Testis (tissue), 3 donors: ENCODE measurements around the gene CD3E. TPM values are rescaled to one million over a fixed set of nuclear protein-coding genes. Genes with fewer than 3 reads are reported as not detected.
A peak's percentile ranks its signal among the peaks of the same experiment; 100 is the strongest.

Source experiments
- DNase-seq: peaks from one replicate; pipeline ENCODE4 v3.0.0-alpha.2; 2019
- H3K27ac ChIP-seq, 2 donors: fragments of 200-600 bp; sonication (generic); one replicate each; pipeline ENCODE4 v1.5.1; 2019
- H3K27me3 ChIP-seq: fragments of 200-600 bp; sonication (generic); one replicate; pipeline ENCODE4 v1.5.1; 2019
- H3K36me3 ChIP-seq: fragments of 200-600 bp; sonication (generic); one replicate; pipeline ENCODE4 v1.5.1; 2017; ENCODE audit warnings: low read depth; ENCODE audit errors: missing control alignments
- H3K4me1 ChIP-seq: fragments of 200-600 bp; sonication (generic); one replicate; pipeline ENCODE4 v1.5.1; 2019
- H3K4me3 ChIP-seq, 2 donors: fragments of 200-600 bp; sonication (generic); one replicate each; pipeline ENCODE4 v1.5.1; 2017 to 2019
- H3K9me3 ChIP-seq: fragments of 200-600 bp; sonication (generic); one replicate; pipeline ENCODE4 v1.5.1; 2017
- CTCF ChIP-seq, 3 experiments: fragments of 450-650 bp in 2 of 3; fragments of 200-600 bp in 1 of 3; sonication (generic) in 1 of 3; IDR thresholded peaks; one replicate each; pipeline ENCODE4 v1.5.1; 2016 to 2019; ENCODE audit warnings: antibody characterized with exemption in 3 of 3, mild to moderate bottlenecking in 2 of 3, moderate library complexity in 1 of 3
- POLR2A ChIP-seq: fragments of 450-650 bp; IDR thresholded peaks from one replicate; pipeline ENCODE4 v1.6.1; 2017; ENCODE audit warnings: antibody characterized with exemption, mild to moderate bottlenecking, moderate library complexity
- WGBS, 2 donors: methylation state at CpG; one replicate each; pipeline ENCODE4 v1.1.5; 2018; 5-methylcytosine and 5-hydroxymethylcytosine counted together
- intact Hi-C: fragments of 100-400 bp; cut with DNase I; formaldehyde crosslinking; loops from one replicate; pipeline ENCODE4 v1.15.1; 2023; ENCODE audit warnings: low total_unique reads
- polyA plus RNA-seq: library from polyadenylated mRNA; stranded (reverse); fragments of 350-450 nt; fragmentation: Illumina TruSeq; extraction: RNeasy Lipid Tissue Mini Kit (QIAGEN cat#74804); gene quantifications from one replicate; pipeline ENCODE4 v1.2.3, GENCODE V29; 2014; ENCODE audit warnings: low read depth, low replicate concordance; ENCODE audit not compliant: insufficient read depth
- small RNA-seq, 2 donors: library from RNA; depleted of rRNA; stranded (forward); fragments of <200 nt; gene quantifications; one replicate each; pipeline ENCODE3, GENCODE V24; 2016
- total RNA-seq, 2 donors: library from RNA; depleted of rRNA; stranded (reverse); fragments of >200 nt; gene quantifications; one replicate each; pipeline ENCODE4 v1.2.3, GENCODE V29; 2016

CD3E gene
- total and polyA plus RNA-seq, 3 donors from 2014 or later: 0.50 to 6.1 TPM; not detected in 1

DNA sequence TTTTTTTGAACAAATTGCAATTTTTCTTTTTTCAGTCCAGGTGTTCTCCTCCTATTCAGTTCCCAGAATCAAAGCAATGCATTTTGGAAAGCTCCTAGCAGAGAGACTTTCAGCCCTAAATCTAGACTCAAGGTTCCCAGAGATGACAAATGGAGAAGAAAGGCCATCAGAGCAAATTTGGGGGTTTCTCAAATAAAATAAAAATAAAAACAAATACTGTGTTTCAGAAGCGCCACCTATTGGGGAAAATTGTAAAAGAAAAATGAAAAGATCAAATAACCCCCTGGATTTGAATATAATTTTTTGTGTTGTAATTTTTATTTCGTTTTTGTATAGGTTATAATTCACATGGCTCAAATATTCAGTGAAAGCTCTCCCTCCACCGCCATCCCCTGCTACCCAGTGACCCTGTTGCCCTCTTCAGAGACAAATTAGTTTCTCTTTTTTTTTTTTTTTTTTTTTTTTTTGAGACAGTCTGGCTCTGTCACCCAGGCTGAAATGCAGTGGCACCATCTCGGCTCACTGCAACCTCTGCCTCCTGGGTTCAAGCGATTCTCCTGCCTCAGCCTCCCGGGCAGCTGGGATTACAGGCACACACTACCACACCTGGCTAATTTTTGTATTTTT, 48.7 kb downstream of the CD3E start:
- H3K4me3 ChIP-seq: no peak overlapping the region
- intact Hi-C loops: no loop called here
- TF ChIP-seq POLR2A (no peak), CTCF (IDR thresholded peaks at IDR 0.05) (peak in 2 of 3 experiments; percentile 18 to 61)
- H3K27ac ChIP-seq: no peak overlapping the region
- no peaks in the 10 kb centered on the region for H3K4me1 ChIP-seq
- H3K9me3 ChIP-seq: no peaks in the 10 kb centered on the region
- 17 to 37% methylated on average over 6 of the region's 6 CpGs for WGBS, 2 donors
- no peak for DNase-seq
- H3K27me3 ChIP-seq: no peaks in the 10 kb centered on the region
- no peaks in the 10 kb centered on the region for H3K36me3 ChIP-seq

GRCh38 chr11:118358071-118358470, 53.5 kb downstream of the CD3E start:
- Histone ChIP-seq H3K4me1 (peaks cover 8% of the 10 kb centered on the region), H3K27ac (no peak overlapping the region), H3K27me3 (no peaks in the 10 kb centered on the region), H3K4me3 (no peak overlapping the region), H3K36me3 (no peaks in the 10 kb centered on the region), H3K9me3 (no peaks in the 10 kb centered on the region)
- 46 to 49% methylated on average over 3 of the region's 3 CpGs for WGBS, 2 donors
- no peak for DNase-seq
- intact Hi-C loops: no loop called here
- TF ChIP-seq CTCF (IDR thresholded peaks at IDR 0.05) (no peak), POLR2A (no peak)

DNA sequence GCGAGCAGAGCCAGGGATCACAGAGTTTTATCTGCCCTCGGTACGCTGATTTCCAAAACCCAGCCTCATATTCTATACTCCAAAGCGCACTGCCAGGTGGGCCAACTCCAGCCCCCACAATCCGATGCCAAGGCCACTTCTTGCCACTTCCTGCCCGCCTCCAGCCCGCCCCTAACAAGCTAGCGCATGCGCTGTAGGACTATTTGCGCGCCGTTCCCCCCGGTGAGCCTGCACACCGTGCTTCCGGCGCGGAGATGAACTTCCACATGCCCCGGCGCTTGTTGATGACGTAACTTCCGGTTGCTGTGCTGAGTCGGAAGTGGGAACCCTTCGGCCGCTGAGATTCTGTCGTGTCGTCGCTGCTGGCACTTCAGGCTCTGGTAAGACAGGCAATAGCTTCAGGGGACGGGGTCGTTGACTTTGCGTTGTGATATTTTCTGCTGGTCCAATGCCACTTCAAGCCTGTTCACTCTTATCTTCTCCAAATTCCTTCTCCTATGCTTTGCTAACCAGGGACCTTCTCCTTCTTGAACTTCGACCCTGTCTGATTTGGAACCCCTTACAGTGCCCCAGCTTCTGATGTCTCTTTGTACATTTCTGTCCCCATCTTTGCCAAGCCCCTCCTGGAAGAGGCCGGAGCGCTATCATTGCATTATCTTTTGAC, 54.9 kb downstream of the CD3E start, which contains the start of gene UBE4A:
UBE4A (plus strand) TSS at position 306 of the 664 bp plus-strand sequence. CDS start 5,481 bp downstream, outside the sequence.
- WGBS, 2 donors: 0 to 1% methylated on average over 28 to 33 of the region's 33 CpGs
- DNase-seq: peak; percentile 98
- TF ChIP-seq CTCF (IDR thresholded peaks at IDR 0.05): no peak
- TF ChIP-seq POLR2A: peak; percentile 8
- Histone ChIP-seq H3K9me3 (no peaks in the 10 kb centered on the region), H3K27me3 (no peaks in the 10 kb centered on the region), H3K4me1 (peaks cover 8% of the 10 kb centered on the region), H3K4me3 (peak within 1 kb of the TSS; percentile 82 to 86), H3K27ac (peak within 1 kb of the TSS in 1 of 2 donors; percentile 19), H3K36me3 (no peaks in the 10 kb centered on the region)
- intact Hi-C loops: no loop called here

DNA sequence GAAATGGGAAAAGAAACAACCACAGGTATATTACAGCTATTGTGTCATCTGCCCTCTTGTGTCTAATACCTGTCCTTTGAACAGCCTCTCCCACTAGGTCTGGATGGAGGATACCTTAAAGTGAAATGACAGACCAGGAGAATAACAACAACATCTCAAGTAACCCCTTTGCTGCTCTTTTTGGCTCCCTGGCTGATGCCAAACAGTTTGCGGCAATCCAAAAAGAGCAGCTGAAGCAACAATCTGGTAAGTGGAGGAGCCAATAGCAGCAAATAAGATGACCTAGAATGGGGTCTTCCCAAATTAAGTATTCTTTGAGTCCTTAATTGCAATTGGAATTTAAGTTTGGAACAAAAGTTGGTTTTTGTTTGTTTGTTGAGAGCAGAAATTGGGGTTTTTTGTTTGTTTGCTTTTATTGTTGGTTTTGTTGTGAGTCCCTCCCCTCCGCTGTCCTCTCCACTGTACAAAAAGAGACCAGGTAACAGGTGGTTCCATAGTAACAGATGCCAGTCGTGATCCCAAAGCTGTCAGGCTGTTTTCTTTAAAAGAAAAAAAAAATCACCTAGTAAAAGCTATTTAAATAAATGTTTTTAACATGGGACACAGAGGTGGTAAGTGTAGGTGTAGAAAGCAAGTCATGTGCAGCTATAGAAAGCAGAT, 60.6 kb downstream of the CD3E start:
- H3K36me3 ChIP-seq: no peaks in the 10 kb centered on the region

More for the DNA sequence above, 60.6 kb downstream of the CD3E start:
- TF ChIP-seq POLR2A (no peak), CTCF (IDR thresholded peaks at IDR 0.05) (no peak)
- Histone ChIP-seq H3K4me3 (no peak overlapping the region), H3K9me3 (no peaks in the 10 kb centered on the region), H3K4me1 (peaks cover 7% of the 10 kb centered on the region), H3K27me3 (no peaks in the 10 kb centered on the region), H3K27ac (no peak overlapping the region)
- DNase-seq: no peak
- 88 to 89% methylated on average over 3 of the region's 3 CpGs for WGBS, 2 donors
- intact Hi-C loops: no loop called here

Small RNAs within 50 kb of the gene (small RNA-seq; reads per million reads assigned to genes)
- 0 reads per million in 2 donors for gene AP001582.1

Other genes with a start within 250 kb of the CD3E start
- 1 to 10 TPM; 1.2 to 1.3 TPM for gene TMPRSS4, start 227.7 kb upstream of the CD3E start, total RNA-seq
- 4.3 TPM for gene TMPRSS4, start 227.7 kb upstream of the CD3E start, polyA plus RNA-seq
- under 1 TPM in 1 of 2 donors, not detected in 1; 0.19 TPM for gene SMIM35, start 217.8 kb upstream of the CD3E start, total RNA-seq
- 0.17 TPM for gene SMIM35, start 217.8 kb upstream of the CD3E start, polyA plus RNA-seq
- 1 to 10 TPM; 1.9 to 2.0 TPM for gene SCN4B, start 151.9 kb upstream of the CD3E start, total RNA-seq
- gene SCN4B, start 151.9 kb upstream of the CD3E start, polyA plus RNA-seq: 4.9 TPM
- gene SCN2B, start 128.1 kb upstream of the CD3E start, total RNA-seq: under 1 TPM; 0.24 to 0.43 TPM
- 0.70 TPM for gene SCN2B, start 128.1 kb upstream of the CD3E start, polyA plus RNA-seq
- 1 to 10 TPM; 1.9 to 3.5 TPM for gene JAML, start 79.7 kb upstream of the CD3E start, total RNA-seq
- 9.7 TPM for gene JAML, start 79.7 kb upstream of the CD3E start, polyA plus RNA-seq
- 1 to 10 TPM; 2.4 to 3.2 TPM for gene MPZL3, start 52.4 kb upstream of the CD3E start, total RNA-seq
- 3.4 TPM for gene MPZL3, start 52.4 kb upstream of the CD3E start, polyA plus RNA-seq
- 1 to 10 TPM; 1.7 to 3.0 TPM for gene MPZL2, start 40.4 kb upstream of the CD3E start, total RNA-seq
- gene MPZL2, start 40.4 kb upstream of the CD3E start, polyA plus RNA-seq: 4.2 TPM
- gene CD3D, start 38.0 kb downstream of the CD3E start, total RNA-seq: 1 to 10 TPM in 1 of 2 donors, not detected in 1; 1.8 TPM
- 7.2 TPM for gene CD3D, start 38.0 kb downstream of the CD3E start, polyA plus RNA-seq
- gene CD3G, start 39.6 kb downstream of the CD3E start, total RNA-seq: under 1 TPM; 0.08 to 0.99 TPM
- gene CD3G, start 39.6 kb downstream of the CD3E start, polyA plus RNA-seq: 0.88 TPM
- gene UBE4A, start 54.9 kb downstream of the CD3E start, total RNA-seq: 10 to 100 TPM; 54.8 to 58.4 TPM
- 36.6 TPM for gene UBE4A, start 54.9 kb downstream of the CD3E start, polyA plus RNA-seq
- gene ATP5MG, start 96.9 kb downstream of the CD3E start, total RNA-seq: 10 to 100 TPM; 35.9 to 40.0 TPM
- gene ATP5MG, start 96.9 kb downstream of the CD3E start, polyA plus RNA-seq: 193 TPM
- gene KMT2A, start 131.8 kb downstream of the CD3E start, total RNA-seq: 100 to 1,000 TPM; 106 to 107 TPM
- gene KMT2A, start 131.8 kb downstream of the CD3E start, polyA plus RNA-seq: 22.7 TPM
- 1 to 10 TPM; 4.9 to 5.7 TPM for gene TTC36, start 222.7 kb downstream of the CD3E start, total RNA-seq
- not detected for gene TTC36, start 222.7 kb downstream of the CD3E start, polyA plus RNA-seq
- gene TMEM25, start 226.5 kb downstream of the CD3E start, total RNA-seq: 10 to 100 TPM; 33.1 to 46.8 TPM
- gene TMEM25, start 226.5 kb downstream of the CD3E start, polyA plus RNA-seq: 16.4 TPM